Measurements from ENCODE around the gene CFP. TPM values are rescaled to one million over a fixed set of nuclear protein-coding genes. Genes with fewer than 3 reads are reported as not detected.
A peak's percentile ranks its signal among the peaks of the same experiment; 100 is the strongest.

The CFP gene
- total and polyA plus RNA-seq, 2 of the 13 experiments (the other 11 are each of a cell fraction or from before 2014, with no cell fraction given) = 0.01 TPM; not detected in 1

- TF ChIP-seq SRSF4 (IDR thresholded peaks at IDR 0.05; ENCODE audit: low read depth, low read length, poor library complexity, severe bottlenecking) = no peak
- TF ChIP-seq ZKSCAN1 (IDR thresholded peaks at IDR 0.05; ENCODE audit: low read length) = no peak
- TF ChIP-seq MATR3 (CRISPR knock-in tag; IDR thresholded peaks at IDR 0.05) = no peak
- no peak for TF ChIP-seq SAFB2 (CRISPR knock-in tag; IDR thresholded peaks at IDR 0.05; ENCODE audit: borderline replicate concordance, low read depth)
- TF ChIP-seq RFXAP (CRISPR knock-in tag; IDR thresholded peaks at IDR 0.05; ENCODE audit: borderline replicate concordance) = no peak
- TF ChIP-seq CTCF (CRISPR knock-in tag; IDR thresholded peaks at IDR 0.05) = no peak
- TF ChIP-seq CREBL2 (CRISPR knock-in tag; IDR thresholded peaks at IDR 0.05; ENCODE audit: borderline replicate concordance) = no peak
- TF ChIP-seq CSRNP1 (CRISPR knock-in tag; IDR thresholded peaks at IDR 0.05) = no peak
- peak; percentile 51 for TF ChIP-seq TEAD3 (CRISPR knock-in tag; optimal IDR thresholded peaks at IDR 0.05; ENCODE audit: borderline replicate concordance)
- peak; percentile 98 for TF ChIP-seq CREM (IDR thresholded peaks at IDR 0.05)
- peak; percentile 52; the same call in 1 of the 2 replicates for TF ChIP-seq CREM (CRISPR knock-in tag; IDR thresholded peaks at IDR 0.05)
- no peak for TF ChIP-seq ZNF746 (CRISPR knock-in tag; IDR thresholded peaks at IDR 0.05)
- no peak for TF ChIP-seq ZNF772 (CRISPR knock-in tag; IDR thresholded peaks at IDR 0.05)
- peak; percentile 93 for TF ChIP-seq GATAD1 (CRISPR knock-in tag; IDR thresholded peaks at IDR 0.05)
- no peak for TF ChIP-seq KLF13 (CRISPR knock-in tag; IDR thresholded peaks at IDR 0.05)
- TF ChIP-seq ZNF501 (CRISPR knock-in tag; IDR thresholded peaks at IDR 0.05) = peak; percentile 78
- TF ChIP-seq ZNF589 (CRISPR knock-in tag; conservative IDR thresholded peaks at IDR 0.05) = 0 out of 2 replicates have a peak, but pooled peaks have one; percentile 59
- peak; percentile 96 for TF ChIP-seq KAT8 (CRISPR knock-in tag; IDR thresholded peaks at IDR 0.05)
- TF ChIP-seq GTF3A (CRISPR knock-in tag; conservative IDR thresholded peaks at IDR 0.05) = no peak
- 0 out of 2 replicates have a peak, but pooled peaks have one; percentile 36 for TF ChIP-seq MEIS2 (CRISPR knock-in tag; IDR thresholded peaks at IDR 0.05)
- TF ChIP-seq ZNF354B (CRISPR knock-in tag; IDR thresholded peaks at IDR 0.05) = no peak
- TF ChIP-seq CHD4 (IDR thresholded peaks at IDR 0.05; ENCODE audit: borderline replicate concordance, low read length) = no peak
- TF ChIP-seq BRD4 (CRISPR knock-in tag; IDR thresholded peaks at IDR 0.05) = 0 out of 2 replicates have a peak, but pooled peaks have one; percentile 38
- no peak for TF ChIP-seq GTF2F1 (IDR thresholded peaks at IDR 0.05; ENCODE audit: low read length)
- TF ChIP-seq ZNF629 (CRISPR knock-in tag; conservative IDR thresholded peaks at IDR 0.05) = no peak
- no peak for TF ChIP-seq NR0B2 (CRISPR knock-in tag; IDR thresholded peaks at IDR 0.05)
- TF ChIP-seq SP4 (CRISPR knock-in tag; IDR thresholded peaks at IDR 0.05) = peak; percentile 76; the same call in 1 of the 2 replicates
- TF ChIP-seq ZNF367 (CRISPR knock-in tag; IDR thresholded peaks at IDR 0.05; ENCODE audit: borderline replicate concordance) = no peak
Observed at GRCh38 chrX:47658684-47659420, 29.1 kb upstream of the CFP start, which contains the start of gene UXT (continued).

All from HepG2 (cell line).